ENCODE data around the gene VSIR. TPM values are rescaled to one million over a fixed set of nuclear protein-coding genes. Genes with fewer than 3 reads are reported as not detected.
A peak's percentile ranks its signal among the peaks of the same experiment; 100 is the strongest.

VSIR gene
- total and polyA plus RNA-seq, 9 of the 15 experiments (the other 6 are each of a cell fraction or from before 2014, with no cell fraction given), result 0.14 to 20.5 (median 9.3) TPM

- TF ChIP-seq PHF21A (IDR thresholded peaks at IDR 0.05; ENCODE audit: borderline replicate concordance, low read depth) (peak; percentile 73; the same call in 1 of the 2 replicates), CHAMP1 (IDR thresholded peaks at IDR 0.05) (no peak), KHSRP (IDR thresholded peaks at IDR 0.05) (no peak), TOE1 (IDR thresholded peaks at IDR 0.05; ENCODE audit: borderline replicate concordance) (no peak), TOE1 (CRISPR knock-in tag; IDR thresholded peaks at IDR 0.05; ENCODE audit: borderline replicate concordance, low read depth) (no peak), ZNF551 (CRISPR knock-in tag; IDR thresholded peaks at IDR 0.05) (no peak), ZBTB5 (IDR thresholded peaks at IDR 0.05) (no peak), HIVEP1 (CRISPR knock-in tag; IDR thresholded peaks at IDR 0.05) (no peak), ZNF165 (CRISPR knock-in tag; IDR thresholded peaks at IDR 0.05; ENCODE audit: borderline replicate concordance) (0 out of 2 replicates have a peak, but pooled peaks have one; percentile 45), KAT7 (CRISPR knock-in tag; IDR thresholded peaks at IDR 0.05; ENCODE audit: borderline replicate concordance) (no peak), KLF16 (IDR thresholded peaks at IDR 0.05) (peak; percentile 95), RNF2 (IDR thresholded peaks at IDR 0.05) (peak; percentile 95), ZNF133 (CRISPR knock-in tag; IDR thresholded peaks at IDR 0.05) (no peak), E2F5 (CRISPR knock-in tag; IDR thresholded peaks at IDR 0.05) (no peak), MCM7 (IDR thresholded peaks at IDR 0.05) (no peak)
- TF ChIP-seq, protein P1, sequence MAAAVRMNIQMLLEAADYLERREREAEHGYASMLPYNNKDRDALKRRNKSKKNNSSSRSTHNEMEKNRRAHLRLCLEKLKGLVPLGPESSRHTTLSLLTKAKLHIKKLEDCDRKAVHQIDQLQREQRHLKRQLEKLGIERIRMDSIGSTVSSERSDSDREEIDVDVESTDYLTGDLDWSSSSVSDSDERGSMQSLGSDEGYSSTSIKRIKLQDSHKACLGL (CRISPR knock-in tag; IDR thresholded peaks at IDR 0.05; ENCODE audit: borderline replicate concordance, poor library complexity, severe bottlenecking), result no peak
- TF ChIP-seq, protein P2, sequence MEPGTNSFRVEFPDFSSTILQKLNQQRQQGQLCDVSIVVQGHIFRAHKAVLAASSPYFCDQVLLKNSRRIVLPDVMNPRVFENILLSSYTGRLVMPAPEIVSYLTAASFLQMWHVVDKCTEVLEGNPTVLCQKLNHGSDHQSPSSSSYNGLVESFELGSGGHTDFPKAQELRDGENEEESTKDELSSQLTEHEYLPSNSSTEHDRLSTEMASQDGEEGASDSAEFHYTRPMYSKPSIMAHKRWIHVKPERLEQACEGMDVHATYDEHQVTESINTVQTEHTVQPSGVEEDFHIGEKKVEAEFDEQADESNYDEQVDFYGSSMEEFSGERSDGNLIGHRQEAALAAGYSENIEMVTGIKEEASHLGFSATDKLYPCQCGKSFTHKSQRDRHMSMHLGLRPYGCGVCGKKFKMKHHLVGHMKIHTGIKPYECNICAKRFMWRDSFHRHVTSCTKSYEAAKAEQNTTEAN (CRISPR knock-in tag; IDR thresholded peaks at IDR 0.05), result no peak
These were observed 24.4 kb upstream of the VSIR start (continued) for GRCh38 chr10:71797533-71798307.
